ENCODE data around the gene ATP6AP2.

ATP6AP2 gene

GRCh38 chrX:40646489-40647306 is 65.9 kb downstream of the ATP6AP2 start:
- DNase-seq, result peak; percentile 15

DNA sequence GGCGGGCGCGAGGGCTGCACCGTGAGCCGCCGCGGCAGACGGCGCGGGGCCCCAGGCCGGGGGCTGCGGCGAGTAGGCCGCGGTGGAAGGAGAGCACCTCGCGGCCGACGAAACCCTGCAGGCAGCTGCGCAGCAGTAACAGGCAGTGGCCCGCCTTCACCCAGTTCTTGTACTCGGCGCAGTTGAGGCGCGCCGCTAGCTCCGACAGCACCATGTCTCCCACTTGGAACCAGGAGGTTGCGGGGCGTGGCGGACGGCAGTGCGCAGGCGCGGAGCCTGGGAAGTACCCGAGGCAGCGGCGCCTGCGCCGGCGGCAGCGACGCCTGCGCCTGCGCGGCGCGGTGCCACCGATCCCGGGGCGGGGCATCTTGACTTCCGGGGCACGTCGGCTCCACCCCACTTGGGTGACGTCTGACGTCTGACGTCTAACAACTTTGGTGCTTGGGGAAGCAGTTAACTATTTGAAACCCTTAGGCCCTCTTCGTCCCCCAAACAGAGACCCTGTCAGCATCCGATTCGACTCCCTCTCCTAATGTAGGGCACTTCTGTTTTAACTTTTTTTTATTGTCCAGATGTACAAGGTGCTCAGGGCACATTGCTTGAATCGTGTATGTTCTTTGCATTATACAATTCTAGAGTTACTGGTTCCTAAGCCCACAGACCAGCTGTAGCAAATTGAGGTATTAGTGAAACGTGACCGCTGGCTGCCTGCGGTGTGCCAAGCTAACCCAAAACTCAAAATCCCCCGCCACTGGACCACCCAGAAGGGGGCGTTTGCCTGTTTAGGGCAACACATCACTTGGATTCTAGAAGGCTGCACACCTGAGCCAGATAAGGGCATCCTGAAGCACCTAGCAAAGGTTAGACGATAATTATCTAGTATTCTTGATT is 66.8 kb downstream of the ATP6AP2 start, which contains the start of gene CXorf38:
Gene CXorf38, minus strand, starts transcription at position 255 of the 891 bp plus-strand sequence. Its CDS starts 41 bp downstream, at position 214.
- DNase-seq, result peak; percentile 81

DNA sequence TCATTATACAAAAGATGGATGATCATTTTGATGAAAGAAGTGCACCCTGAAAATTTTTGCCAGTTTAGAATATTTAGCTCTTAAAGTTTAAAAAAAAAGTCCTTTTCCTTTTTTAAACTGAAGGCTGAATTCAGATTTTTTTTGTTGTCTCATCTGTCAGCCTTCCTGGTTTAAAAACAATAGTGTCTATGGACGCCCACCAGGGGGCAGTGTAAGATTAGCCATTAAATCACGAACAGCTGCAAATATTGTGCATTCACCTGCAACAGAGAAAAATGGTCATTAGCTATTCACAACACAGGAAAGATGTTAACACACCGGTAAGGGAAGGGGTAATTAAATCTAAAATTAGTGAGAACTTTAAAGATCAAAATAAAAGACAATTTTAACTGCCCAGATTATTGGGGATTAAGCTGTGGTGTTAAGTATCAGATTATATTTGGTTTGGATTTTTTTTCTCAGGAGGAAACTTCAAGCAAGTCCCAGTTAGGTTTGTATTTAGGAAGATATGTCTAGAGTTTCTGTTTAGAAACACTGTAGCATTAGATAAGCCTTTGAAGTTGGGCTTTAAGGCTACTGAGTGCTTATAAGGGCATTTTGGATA is 71.0 kb downstream of the ATP6AP2 start:
- DNase-seq, result peak; percentile 73

GRCh38 chrX:40652664-40653063 is 71.9 kb downstream of the ATP6AP2 start:
- DNase-seq, result no peak

DNA sequence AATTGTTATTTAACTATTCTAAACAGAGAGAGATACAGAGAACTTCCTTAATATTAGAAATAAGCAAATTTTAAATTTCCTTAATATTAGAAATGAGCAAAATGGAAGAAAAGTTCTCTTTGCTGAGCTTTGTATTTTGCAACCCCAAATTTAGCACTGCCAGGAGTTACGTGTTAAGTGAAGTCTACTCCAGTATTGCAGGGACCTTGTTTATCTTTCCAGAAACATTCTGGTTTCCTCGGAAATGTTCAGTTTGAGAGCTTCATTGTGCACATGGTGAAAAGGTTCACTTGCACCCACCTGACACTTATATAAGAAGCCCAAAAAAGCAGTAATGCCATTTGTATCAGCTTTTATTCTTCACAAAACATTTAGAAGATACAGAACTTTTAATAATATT is 72.8 kb downstream of the ATP6AP2 start:
- DNase-seq, result no peak
